K562 (cell line): ENCODE results near the gene COP1. TPM values are rescaled to one million over a fixed set of nuclear protein-coding genes. Genes with fewer than 3 reads are reported as not detected.

Experiments
- ATAC-seq: fragments of 200-7000 bp; cut with Tn5 transposase; 3 replicates; pipeline ENCODE4 v1.9.1; 2020; ENCODE audit warnings: moderate library complexity
- BruUV-seq: library from RNA; stranded (reverse); fragments of 400-500 nt; replicated peaks from 2 replicates; lab custom pipeline; 2021; lab: Mats Ljungman, UMichigan
- CTCF ChIA-PET: fragments of 300-600 bp; formaldehyde crosslinking; extraction: SDS; loops from one replicate; lab custom pipeline; 2021; ENCODE audit warnings: low intra/inter-chr PET ratio; lab: Yijun Ruan, JAX
- POLR2A ChIA-PET: fragments of 300-600, 350-650 bp; sonication (Branson Sonifier 250); formaldehyde crosslinking; extraction: SDS; loops from one replicate; lab custom pipeline; 2021; ENCODE audit warnings: antibody characterized with exemption, inconsistent platforms; lab: Yijun Ruan, JAX
- DNase-seq, 4 experiments: peaks; one replicate each; pipeline versions ENCODE4 v3.0.0 to v3.0.0-alpha.2; 2011 to 2018; ENCODE audit warnings: low spot score in 3 of 4, mixed read lengths in 3 of 4; ENCODE audit errors: extremely low read depth in 1 of 4
- FAIRE-seq: peaks from 2 replicates; lab custom pipeline; 2011; peaks lifted over from hg19 to GRCh38; lab: Jason Lieb, UNC
- H2AFZ ChIP-seq: 2 replicates; pipeline ENCODE4 v1.6.0; 2011; ENCODE audit warnings: low read depth, low read length, control low read depth, inconsistent platforms
- H3K27ac ChIP-seq: fragments of 200-600 bp; 3 replicates; pipeline ENCODE4 v1.8.0; 2011; ENCODE audit warnings: low read depth, mild to moderate bottlenecking, control low read depth, inconsistent platforms, low read length, moderate library complexity, mixed read lengths; ENCODE audit errors: extremely low read depth
- H3K27me3 ChIP-seq, 2 experiments: fragments of 300-600 bp in 1 of 2; 2 replicates in 1 of 2; 3 replicates in 1 of 2; pipeline versions ENCODE4 v1.6.0 to v1.8.0; 2011; ENCODE audit warnings: inconsistent platforms in 2 of 2, low read length in 2 of 2, mild to moderate bottlenecking in 1 of 2, mixed read lengths in 1 of 2, moderate library complexity in 1 of 2; ENCODE audit not compliant: control insufficient read depth in 2 of 2, insufficient read depth in 2 of 2
- H3K36me3 ChIP-seq: fragments of 300-600 bp; 3 replicates; pipeline ENCODE4 v1.8.0; 2011; ENCODE audit warnings: mild to moderate bottlenecking, low read length, inconsistent platforms; ENCODE audit not compliant: control insufficient read depth, insufficient read depth
- H3K4me1 ChIP-seq, 2 experiments: fragments of 200-600 bp in 1 of 2; replicated peaks in 1 of 2; 2 replicates in 1 of 2; 3 replicates in 1 of 2; pipeline versions ENCODE4 v1.5.1 to v1.8.0; 2011; ENCODE audit warnings: inconsistent platforms in 2 of 2, low read length in 2 of 2, mild to moderate bottlenecking in 1 of 2, mixed read lengths in 1 of 2, moderate library complexity in 1 of 2; ENCODE audit not compliant: control insufficient read depth in 2 of 2, insufficient read depth in 2 of 2
- H3K4me2 ChIP-seq: 2 replicates; pipeline ENCODE4 v1.6.1; 2011; ENCODE audit warnings: low read length, control low read depth, inconsistent platforms, mixed read lengths; ENCODE audit not compliant: insufficient read depth
- H3K4me3 ChIP-seq: fragments of 200-600 bp; sonication (generic), shearing (Covaris generic); 2 replicates; pipeline ENCODE4 v1.5.1; 2016; ENCODE audit warnings: control low read depth, inconsistent platforms
- H3K79me2 ChIP-seq: fragments of 200-600 bp; 3 replicates; pipeline ENCODE4 v1.8.0; 2011; ENCODE audit warnings: low read length, inconsistent platforms; ENCODE audit not compliant: control insufficient read depth, insufficient read depth
- H3K9ac ChIP-seq, 2 experiments: 2 replicates each; pipeline versions ENCODE4 v1.6.0 to v1.6.1; 2011; ENCODE audit warnings: low read depth in 2 of 2, low read length in 2 of 2, control low read depth in 1 of 2, inconsistent platforms in 1 of 2, mild to moderate bottlenecking in 1 of 2, mixed read lengths in 1 of 2; ENCODE audit not compliant: insufficient read depth in 1 of 2
- H3K9me1 ChIP-seq: one replicate; pipeline ENCODE4 v1.6.0; 2011; ENCODE audit warnings: inconsistent platforms, mild to moderate bottlenecking, low read length, moderate library complexity; ENCODE audit not compliant: control insufficient read depth, insufficient read depth
- H3K9me3 ChIP-seq: replicated peaks from 2 replicates; pipeline ENCODE4 v1.5.1; 2011; ENCODE audit warnings: low read depth, low read length, inconsistent platforms; ENCODE audit not compliant: control insufficient read depth, insufficient read depth
- H4K20me1 ChIP-seq: replicated peaks from 2 replicates; pipeline ENCODE4 v1.6.1; 2011; ENCODE audit warnings: low read length, inconsistent platforms, mixed read lengths; ENCODE audit not compliant: control insufficient read depth, insufficient read depth
- ADNP ChIP-seq: fragments of 200-800 bp; sonication (Bioruptor generic); IDR thresholded peaks from 2 replicates; pipeline ENCODE4 v1.6.1; 2016; ENCODE audit warnings: missing genetic modification characterization, missing compliant biosample characterization
- CBX2 ChIP-seq: fragments of 200-600 bp; sonication (generic); IDR thresholded peaks from one replicate; pipeline ENCODE4 v1.6.1; 2012; ENCODE audit warnings: mild to moderate bottlenecking, low read length, inconsistent platforms; ENCODE audit not compliant: insufficient read depth, poor library complexity, severe bottlenecking
- FOXA1 ChIP-seq: fragments of 450-650 bp; IDR thresholded peaks from 2 replicates; pipeline ENCODE4 v1.6.1; 2016; ENCODE audit warnings: mild to moderate bottlenecking, borderline replicate concordance
- SMAD1 ChIP-seq: fragments of 150-350 bp; IDR thresholded peaks from 2 replicates; pipeline ENCODE4 v1.6.1; 2014; ENCODE audit warnings: low read length, low read depth; ENCODE audit not compliant: partially characterized antibody
- ZBTB40 ChIP-seq, 2 experiments: fragments of 450-650 bp in 1 of 2; sonication (generic) in 1 of 2; formaldehyde crosslinking in 1 of 2; IDR thresholded peaks; 2 replicates each; pipeline versions ENCODE4 v1.7.1 to v1.9.0; 2016 to 2022; ENCODE audit warnings: inconsistent platforms in 1 of 2, mild to moderate bottlenecking in 1 of 2, missing genetic modification reagents in 1 of 2
- ZEB2 ChIP-seq: fragments of 450-650 bp; IDR thresholded peaks from 2 replicates; pipeline ENCODE4 v1.6.1; 2016
- ZFP30 ChIP-seq: fragments of 250-450 bp; sonication (Bioruptor Pico); IDR thresholded peaks from 2 replicates; pipeline ENCODE4 v1.8.0; 2022; ENCODE audit warnings: moderate library complexity, mild to moderate bottlenecking, inconsistent platforms, borderline replicate concordance
- ZNF584 ChIP-seq: fragments of 200-800 bp; sonication (Bioruptor generic); IDR thresholded peaks from 2 replicates; pipeline ENCODE4 v1.6.1; 2016; ENCODE audit warnings: low read depth, mild to moderate bottlenecking, missing genetic modification characterization, missing compliant biosample characterization
- ZNF707 ChIP-seq: fragments of 250-450 bp; sonication (Bioruptor Pico); conservative IDR thresholded peaks from 2 replicates; pipeline ENCODE4 v1.8.0; 2022; ENCODE audit warnings: inconsistent platforms, mild to moderate bottlenecking, moderate library complexity
- ZNF76 ChIP-seq: fragments of 250-450 bp; sonication (Bioruptor Pico); IDR thresholded peaks from 2 replicates; pipeline ENCODE4 v1.4.0; 2020; ENCODE audit warnings: mild to moderate bottlenecking, moderate library complexity, borderline replicate concordance
- WGBS: fragments of 100-300 bp; shearing (Covaris generic); methylation state at CpG from one replicate; pipeline ENCODE4 v1.1.6; 2016; ENCODE audit warnings: low coverage, mixed read lengths; ENCODE audit not compliant: insufficient coverage; ENCODE audit errors: missing lambda C conversion rate; 5-methylcytosine and 5-hydroxymethylcytosine counted together
- in situ Hi-C: fragments of 300-500 bp; cut with MboI; formaldehyde crosslinking; loops from 4 replicates; pipeline ENCODE4 v1.15.0; 2018; ENCODE audit warnings: inconsistent platforms, mixed read lengths
- intact Hi-C: fragments of 100-400 bp; cut with micrococcal nuclease; formaldehyde crosslinking; loops from 2 replicates; pipeline ENCODE4 v1.14.2; 2022
- polyA plus RNA-seq, 8 experiments: library from polyadenylated mRNA; depleted of rRNA in 4 of 8; stranded (reverse) in 5 of 8; unstranded in 3 of 8; fragments of >200 nt; fragmentation: Nextera tagmentation in 2 of 8; fragmentation: Illumina TruSeq in 1 of 8; extraction: Ambion mirVana in 2 of 8; extraction: Trizol in 1 of 8; gene quantifications; 2 replicates each; pipeline versions ENCODE4 v1.2.1 to v1.2.3, GENCODE V29; 2011 to 2014; ENCODE audit warnings: inconsistent platforms in 1 of 8, missing spikeins in 1 of 8
- total RNA-seq, 7 experiments: library from RNA; depleted of rRNA in 6 of 7; stranded (reverse); fragments of >200 nt in 6 of 7; fragmentation: Illumina TruSeq in 2 of 7; extraction: Trizol in 2 of 7; gene quantifications; 2 replicates each; pipeline versions ENCODE4 v1.2.1 to v1.2.3, GENCODE V29; 2011 to 2021; ENCODE audit warnings: low replicate concordance in 1 of 7

Gene COP1
- total and polyA plus RNA-seq, 9 of the 15 experiments (the other 6 are each of a cell fraction or from before 2014, with no cell fraction given) = 25.8 to 77.7 (median 58.6) TPM

GRCh38 chr1:176159993-176160392 is 47.1 kb downstream of the COP1 start:
- DNase-seq (no peak), FAIRE-seq (no peak), ATAC-seq (no peak)
- no peaks in the 10 kb centered on the region for H3K4me1 ChIP-seq
- in situ Hi-C loops = no loop called here
- peaks cover 2% of the 10 kb centered on the region for H3K9me3 ChIP-seq
- H3K4me2 ChIP-seq = no peak overlapping the region
- H3K36me3 ChIP-seq = peaks cover 36% of the 10 kb centered on the region; the same call in 2 of the 3 replicates
- TF ChIP-seq ZNF707 (CRISPR knock-in tag) (no peak), FOXA1 (no peak), ZFP30 (CRISPR knock-in tag) (no peak), SMAD1 (no peak), CBX2 (no peak), ADNP (no peak), ZEB2 (no peak), ZBTB40 (IDR thresholded peaks at IDR 0.05) (no peak), ZBTB40 (CRISPR knock-in tag; IDR thresholded peaks at IDR 0.05) (no peak), ZNF76 (CRISPR knock-in tag) (no peak), ZNF584 (no peak)
- no peaks in the 10 kb centered on the region for H3K9me1 ChIP-seq
- H3K27ac ChIP-seq = no peak overlapping the region
- intact Hi-C loops = no loop called here
- 82% methylated on average over 2 of the region's 2 CpGs for WGBS
- no peak overlapping the region for H3K9ac ChIP-seq
- CTCF ChIA-PET = no interaction called here
- BruUV-seq = no TSS peak
- H2AFZ ChIP-seq = no peak overlapping the region
- H3K27me3 ChIP-seq = no peaks in the 10 kb centered on the region
- peaks cover 21% of the 10 kb centered on the region for H3K79me2 ChIP-seq
- H3K4me3 ChIP-seq = no peak overlapping the region
- POLR2A ChIA-PET = no interaction called here
- no peaks in the 10 kb centered on the region for H4K20me1 ChIP-seq
